HCT116 (cell line): Measurements from ENCODE around the gene SARS2.

Source experiments
- CEBPB ChIP-seq: IDR thresholded peaks from 2 replicates; pipeline ENCODE4 v1.6.1; 2012; ENCODE audit warnings: low read depth
- EZH2 ChIP-seq: fragments of 200-600 bp; sonication (generic); IDR thresholded peaks from 2 replicates; pipeline ENCODE4 v1.6.1; 2017; ENCODE audit warnings: antibody characterized with exemption, mixed run types
- POLR2AphosphoS5 ChIP-seq: IDR thresholded peaks from 2 replicates; pipeline ENCODE4 v1.6.1; 2011; ENCODE audit warnings: mild to moderate bottlenecking, low read depth, low read length, moderate library complexity
- REST ChIP-seq: IDR thresholded peaks from 2 replicates; pipeline ENCODE4 v1.6.1; 2012; ENCODE audit warnings: low read depth
- SIN3A ChIP-seq: IDR thresholded peaks from 2 replicates; pipeline ENCODE4 v1.6.1; 2012; ENCODE audit warnings: low read depth
- SP1 ChIP-seq: IDR thresholded peaks from 2 replicates; pipeline ENCODE4 v1.6.1; 2012; ENCODE audit warnings: low read depth
- TCF7L2 ChIP-seq: IDR thresholded peaks from 2 replicates; pipeline ENCODE4 v1.7.0; 2011; ENCODE audit warnings: borderline replicate concordance, inconsistent platforms; ENCODE audit not compliant: insufficient read depth, insufficient read length; ENCODE audit errors: extremely low read depth
- TF ChIP-seq, protein P1 (sequence below), 3 experiments: fragments of 200-600 bp in 1 of 3; sonication (generic) in 1 of 3; IDR thresholded peaks in 2 of 3; conservative IDR thresholded peaks in 1 of 3; 2 replicates each; pipeline ENCODE4 v1.5.1; 2012 to 2017; ENCODE audit warnings: low read depth in 2 of 3, low read length in 2 of 3, antibody characterized with exemption in 1 of 3, borderline replicate concordance in 1 of 3, control low read depth in 1 of 3, mild to moderate bottlenecking in 1 of 3, mixed read lengths in 1 of 3, mixed run types in 1 of 3, moderate library complexity in 1 of 3; ENCODE audit not compliant: insufficient read depth in 1 of 3

GRCh38 chr19:38933544-38933943, 3.0 kb upstream of the SARS2 start:
- TF ChIP-seq, protein P1, sequence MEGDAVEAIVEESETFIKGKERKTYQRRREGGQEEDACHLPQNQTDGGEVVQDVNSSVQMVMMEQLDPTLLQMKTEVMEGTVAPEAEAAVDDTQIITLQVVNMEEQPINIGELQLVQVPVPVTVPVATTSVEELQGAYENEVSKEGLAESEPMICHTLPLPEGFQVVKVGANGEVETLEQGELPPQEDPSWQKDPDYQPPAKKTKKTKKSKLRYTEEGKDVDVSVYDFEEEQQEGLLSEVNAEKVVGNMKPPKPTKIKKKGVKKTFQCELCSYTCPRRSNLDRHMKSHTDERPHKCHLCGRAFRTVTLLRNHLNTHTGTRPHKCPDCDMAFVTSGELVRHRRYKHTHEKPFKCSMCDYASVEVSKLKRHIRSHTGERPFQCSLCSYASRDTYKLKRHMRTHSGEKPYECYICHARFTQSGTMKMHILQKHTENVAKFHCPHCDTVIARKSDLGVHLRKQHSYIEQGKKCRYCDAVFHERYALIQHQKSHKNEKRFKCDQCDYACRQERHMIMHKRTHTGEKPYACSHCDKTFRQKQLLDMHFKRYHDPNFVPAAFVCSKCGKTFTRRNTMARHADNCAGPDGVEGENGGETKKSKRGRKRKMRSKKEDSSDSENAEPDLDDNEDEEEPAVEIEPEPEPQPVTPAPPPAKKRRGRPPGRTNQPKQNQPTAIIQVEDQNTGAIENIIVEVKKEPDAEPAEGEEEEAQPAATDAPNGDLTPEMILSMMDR (IDR thresholded peaks at IDR 0.05 in 2 of 3, conservative IDR thresholded peaks at IDR 0.05 in 1 of 3; ENCODE audit: borderline replicate concordance in 1 of 3, insufficient read depth in 1 of 3, low read depth in 2 of 3, low read length in 2 of 3): no peak
- TF ChIP-seq POLR2AphosphoS5 (no peak), TCF7L2 (no peak), EZH2 (no peak), REST (no peak), CEBPB (no peak), SIN3A (no peak), SP1 (no peak)
